Neural progenitor cell (in vitro differentiated cells): ENCODE data around the gene L1TD1.

Experiments used
- EZH2 ChIP-seq: fragments of 200-600 bp; sonication (generic); IDR thresholded peaks from 2 replicates; pipeline ENCODE4 v1.6.1; 2017; ENCODE audit warnings: antibody characterized with exemption, mild to moderate bottlenecking, moderate library complexity
- EZH2phosphoT487 ChIP-seq: fragments of 200-600 bp; sonication (generic); IDR thresholded peaks from 2 replicates; pipeline ENCODE4 v1.6.1; 2017; ENCODE audit warnings: antibody characterized with exemption
- TF ChIP-seq, protein P1 (sequence below): fragments of 200-600 bp; sonication (generic); IDR thresholded peaks from 2 replicates; pipeline ENCODE4 v1.5.1; 2017; ENCODE audit warnings: antibody characterized with exemption, mild to moderate bottlenecking

DNA sequence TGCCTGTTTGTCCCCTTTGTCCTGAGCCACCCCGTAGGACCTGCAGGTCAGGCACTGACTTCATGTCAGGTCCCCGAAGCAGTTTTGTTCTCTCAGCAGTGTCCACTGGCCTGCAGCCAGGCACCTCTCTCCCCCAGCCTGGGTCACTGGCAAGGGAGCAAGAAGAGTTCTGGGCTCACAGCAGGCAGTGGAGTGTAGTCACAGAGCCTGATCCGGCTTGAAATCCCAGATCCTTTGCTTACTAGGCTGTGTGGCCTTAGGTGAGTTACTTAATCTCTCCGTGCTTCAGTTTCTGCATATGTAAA is 34.2 kb downstream of the L1TD1 start:
- TF ChIP-seq, protein P1, sequence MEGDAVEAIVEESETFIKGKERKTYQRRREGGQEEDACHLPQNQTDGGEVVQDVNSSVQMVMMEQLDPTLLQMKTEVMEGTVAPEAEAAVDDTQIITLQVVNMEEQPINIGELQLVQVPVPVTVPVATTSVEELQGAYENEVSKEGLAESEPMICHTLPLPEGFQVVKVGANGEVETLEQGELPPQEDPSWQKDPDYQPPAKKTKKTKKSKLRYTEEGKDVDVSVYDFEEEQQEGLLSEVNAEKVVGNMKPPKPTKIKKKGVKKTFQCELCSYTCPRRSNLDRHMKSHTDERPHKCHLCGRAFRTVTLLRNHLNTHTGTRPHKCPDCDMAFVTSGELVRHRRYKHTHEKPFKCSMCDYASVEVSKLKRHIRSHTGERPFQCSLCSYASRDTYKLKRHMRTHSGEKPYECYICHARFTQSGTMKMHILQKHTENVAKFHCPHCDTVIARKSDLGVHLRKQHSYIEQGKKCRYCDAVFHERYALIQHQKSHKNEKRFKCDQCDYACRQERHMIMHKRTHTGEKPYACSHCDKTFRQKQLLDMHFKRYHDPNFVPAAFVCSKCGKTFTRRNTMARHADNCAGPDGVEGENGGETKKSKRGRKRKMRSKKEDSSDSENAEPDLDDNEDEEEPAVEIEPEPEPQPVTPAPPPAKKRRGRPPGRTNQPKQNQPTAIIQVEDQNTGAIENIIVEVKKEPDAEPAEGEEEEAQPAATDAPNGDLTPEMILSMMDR: no peak
- no peak for TF ChIP-seq EZH2
- no peak for TF ChIP-seq EZH2phosphoT487
